COLO668 (cell line): ENCODE data around the gene SI.
"Not testable (repeated sequence)": the region's sequence is repeated elsewhere in the genome, so short reads cannot be mapped to it uniquely, and the experiment has no call there.

Experiments used
- DNase-seq: peaks from one replicate; lab custom pipeline; 2025; ENCODE audit not compliant: unreplicated experiment; lab: John Stamatoyannopoulos, UW

Gene SI

DNA sequence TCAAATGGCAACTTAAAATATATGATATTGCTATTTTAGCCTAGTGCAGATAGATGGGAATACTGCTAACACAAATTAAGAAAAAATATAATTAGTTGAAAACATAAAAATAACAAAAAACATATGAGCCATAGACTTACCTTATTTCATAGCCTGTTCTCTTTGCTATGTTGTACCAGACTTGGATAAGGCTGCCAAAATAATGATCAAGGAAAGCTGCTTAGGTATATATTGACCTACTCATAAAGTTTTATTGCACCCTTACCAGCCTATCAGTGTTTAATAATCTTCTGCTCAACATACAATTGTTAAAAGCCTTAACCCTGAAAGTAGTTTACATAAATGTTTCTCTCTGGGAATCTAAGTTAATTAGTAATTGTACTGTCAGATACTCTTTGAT is at the start of gene SI:
SI (minus strand) TSS at position 204 of the 400 bp plus-strand sequence. CDS start 2,484 bp downstream, outside the sequence.
- DNase-seq = no peak

DNA sequence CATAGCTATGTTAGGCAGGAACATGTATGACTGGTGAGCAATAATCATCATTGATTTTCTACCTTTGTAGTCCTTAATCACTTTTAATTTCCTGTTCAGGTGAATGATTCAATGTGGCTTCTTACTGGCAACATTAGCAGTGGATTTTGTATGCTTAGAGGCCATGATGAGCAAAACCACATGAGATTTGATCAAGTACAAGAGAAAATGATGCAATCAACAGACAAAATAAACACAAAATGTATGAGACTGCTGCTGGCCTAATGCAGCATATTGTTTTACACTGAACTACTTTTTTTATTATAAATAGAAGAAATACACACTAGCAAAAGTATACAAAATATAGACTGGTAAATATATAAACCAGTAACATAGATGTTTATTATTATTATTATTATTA is 47.5 kb upstream of the SI start:
- no peak for DNase-seq

DNA sequence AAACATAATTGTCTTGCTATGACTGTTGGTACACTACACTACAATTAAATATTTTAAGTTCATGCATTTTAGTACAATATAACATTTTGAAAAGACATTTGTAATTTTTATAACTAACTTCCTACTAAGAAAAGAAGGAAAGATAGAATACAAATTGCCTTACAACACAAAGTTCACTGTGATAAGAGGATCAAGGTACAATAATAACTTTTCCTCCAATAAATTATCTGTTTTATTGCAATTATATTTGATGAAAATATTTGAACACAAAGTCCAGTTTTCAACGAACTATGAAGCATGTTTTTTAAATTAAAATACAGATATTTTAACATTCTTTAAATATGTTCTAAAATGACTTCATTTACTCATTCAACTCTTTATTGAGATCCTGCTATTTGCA is 33.1 kb upstream of the SI start:
- DNase-seq = no peak

DNA sequence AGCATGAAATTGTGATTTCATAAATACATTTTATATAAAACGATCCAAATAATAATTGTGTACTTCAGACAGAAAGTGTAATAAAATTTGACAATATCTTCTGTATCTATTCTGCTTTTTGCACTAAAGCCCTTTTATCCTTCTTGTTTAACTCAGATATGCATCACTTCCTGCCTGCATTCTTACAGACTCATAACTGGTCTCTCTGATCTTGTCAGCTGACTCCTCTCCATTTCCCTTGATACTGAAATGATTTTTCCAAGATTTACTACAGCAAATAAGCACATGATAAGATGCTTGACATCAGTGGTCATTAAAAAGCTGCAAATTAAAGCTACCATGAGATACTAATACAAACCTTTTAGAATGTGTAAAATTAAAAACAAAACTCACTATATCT is 25.3 kb upstream of the SI start:
- DNase-seq = no peak

DNA sequence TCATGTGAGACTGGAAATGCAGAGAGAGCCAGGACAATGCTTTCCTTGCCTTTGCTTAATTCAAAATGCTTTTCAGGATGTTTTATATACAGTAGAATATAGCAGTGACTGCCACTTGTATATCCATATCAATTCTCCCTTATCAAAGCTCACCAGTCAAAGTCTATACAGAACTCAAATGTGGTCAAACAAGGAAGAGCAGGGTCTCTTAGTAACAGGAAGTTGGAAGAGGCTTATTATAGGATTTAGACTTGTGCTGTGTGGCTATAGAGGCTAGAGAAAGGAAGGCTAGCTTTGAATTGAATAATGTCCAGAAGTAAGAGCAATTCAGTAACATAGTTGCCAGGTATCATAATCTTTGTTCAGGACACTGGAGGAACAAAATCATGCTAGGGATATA is 4.4 kb upstream of the SI start:
- no peak for DNase-seq

DNA sequence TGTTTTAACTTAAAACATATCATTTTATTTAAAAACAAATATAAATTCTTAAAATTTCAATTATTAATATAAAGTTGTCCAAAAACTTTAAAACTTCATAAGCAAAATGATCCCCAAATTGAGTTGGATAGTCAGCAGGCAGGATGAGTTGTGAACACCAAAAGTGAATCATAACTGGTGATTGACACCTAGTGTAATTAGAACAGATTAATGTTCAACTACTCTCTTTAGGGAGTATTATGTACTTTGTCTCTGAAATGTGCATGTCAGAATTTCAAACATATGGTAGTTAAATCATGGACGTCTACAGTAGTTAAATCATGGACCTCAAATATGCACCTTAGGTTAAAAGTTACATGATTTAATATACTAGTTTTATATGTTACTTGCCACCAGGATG is 2.9 kb upstream of the SI start:
- DNase-seq = no peak

DNA sequence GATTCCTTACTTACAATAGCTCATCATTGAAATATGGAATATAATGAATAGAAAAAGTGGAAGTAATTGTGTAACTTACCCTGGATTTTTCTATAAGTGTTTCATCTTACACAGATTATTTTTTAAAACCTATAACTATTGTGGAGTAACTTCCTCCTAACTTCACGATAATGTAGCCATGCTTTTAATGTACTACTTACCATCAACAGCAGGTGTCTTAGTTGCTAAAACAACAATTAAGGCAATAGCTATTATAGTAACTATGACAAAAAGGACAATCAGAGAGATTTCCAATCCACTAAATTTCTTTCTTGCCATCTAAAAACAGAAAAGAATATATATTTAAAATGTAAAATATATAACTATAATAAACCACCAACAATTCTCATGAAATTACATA is 2.6 kb downstream of the SI start:
- DNase-seq = no peak

DNA sequence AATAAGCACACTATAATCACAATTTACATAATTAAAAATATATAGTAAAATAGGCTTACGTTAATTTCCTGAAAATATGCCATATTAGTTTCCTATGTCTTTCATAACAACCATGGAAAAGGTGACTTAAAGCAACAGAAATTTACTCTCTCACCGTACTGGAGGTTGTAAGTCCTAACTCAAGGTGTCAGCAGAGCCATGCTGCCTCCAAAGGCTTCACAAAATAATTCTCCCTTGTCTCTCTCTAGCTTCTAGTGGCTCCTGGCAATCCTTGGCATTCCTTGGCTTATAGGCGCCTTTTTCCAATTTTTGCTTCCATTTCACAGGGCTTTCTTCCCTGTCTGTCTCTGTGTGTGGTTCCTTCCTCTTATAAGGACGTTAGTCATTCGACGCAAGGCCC is 7.6 kb downstream of the SI start:
- no peak for DNase-seq

DNA sequence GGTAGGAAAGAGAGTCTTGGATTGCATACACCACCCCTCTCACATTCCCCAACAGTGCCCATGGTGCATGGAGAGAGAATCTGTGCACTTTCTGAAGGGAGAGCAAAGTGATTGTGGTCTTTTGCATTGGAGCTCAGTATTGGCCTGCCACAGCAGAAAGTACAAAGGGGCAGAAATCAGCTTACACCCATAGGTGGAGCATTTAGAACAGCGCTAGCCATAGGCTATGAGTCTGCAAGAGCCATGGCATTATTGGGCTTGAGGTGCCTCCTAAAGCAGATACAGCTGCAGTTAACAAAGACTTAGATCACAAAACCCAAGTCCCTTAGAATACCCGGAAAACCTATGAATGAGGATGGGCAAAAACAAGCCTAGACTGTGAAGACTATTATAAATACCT is 21.8 kb downstream of the SI start:
- DNase-seq = no peak

DNA sequence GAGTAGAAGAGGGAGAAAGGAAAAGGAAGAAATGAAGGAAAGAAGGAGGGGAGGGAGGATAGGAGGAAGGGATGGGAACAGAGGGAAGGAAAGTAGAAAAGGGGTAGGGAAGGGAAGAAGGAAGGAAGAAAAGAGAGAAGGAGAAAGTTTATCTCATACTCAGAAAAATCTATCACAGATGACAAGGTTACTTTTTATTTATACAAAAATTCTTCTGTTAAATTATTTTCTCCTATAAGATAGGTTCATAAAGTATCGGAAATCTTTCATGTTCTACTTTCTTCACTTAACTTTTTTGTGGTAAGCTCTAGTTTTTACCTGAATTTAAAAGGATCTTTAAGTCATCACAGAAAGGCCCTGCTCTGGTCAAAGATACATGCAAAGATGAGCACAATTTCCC is 38.1 kb downstream of the SI start:
- no peak for DNase-seq

DNA sequence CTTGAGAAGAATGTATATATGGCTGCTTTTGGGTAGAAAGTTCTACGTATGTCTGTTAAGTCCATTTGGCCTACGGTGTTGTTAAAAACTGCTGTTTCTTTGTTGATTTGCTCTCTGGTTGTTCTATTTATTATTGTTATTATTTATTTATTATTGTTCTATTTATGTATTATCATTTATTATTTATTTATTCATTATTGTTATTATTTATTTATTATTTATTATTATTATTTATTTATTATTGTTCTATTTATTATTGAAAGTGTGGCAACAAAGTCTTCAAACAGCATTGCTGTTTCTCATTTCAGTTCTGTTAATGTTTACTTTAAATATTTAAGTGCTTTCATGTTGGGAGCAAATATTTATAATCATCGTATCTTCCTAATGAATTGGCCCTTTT is 66.7 kb downstream of the SI start:
- DNase-seq = no peak

DNA sequence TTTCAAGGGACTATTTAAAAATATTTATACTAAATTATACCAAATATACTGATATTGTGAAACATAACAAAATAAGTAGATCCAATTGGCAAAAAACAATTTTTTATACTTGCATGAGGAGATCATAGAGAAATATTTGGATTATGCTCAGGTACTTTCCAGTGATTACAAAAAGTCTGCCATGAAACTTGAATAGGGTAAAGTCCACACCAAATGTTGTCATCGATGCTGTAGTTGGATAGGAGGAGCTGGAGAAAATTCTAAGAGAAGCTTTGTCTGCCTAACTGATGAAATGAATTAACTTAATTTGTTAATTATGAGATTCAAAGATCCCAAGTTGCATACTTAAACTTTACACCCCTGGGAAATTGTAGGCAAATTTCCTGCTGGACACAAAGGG is 93.3 kb downstream of the SI start:
- no peak for DNase-seq

DNA sequence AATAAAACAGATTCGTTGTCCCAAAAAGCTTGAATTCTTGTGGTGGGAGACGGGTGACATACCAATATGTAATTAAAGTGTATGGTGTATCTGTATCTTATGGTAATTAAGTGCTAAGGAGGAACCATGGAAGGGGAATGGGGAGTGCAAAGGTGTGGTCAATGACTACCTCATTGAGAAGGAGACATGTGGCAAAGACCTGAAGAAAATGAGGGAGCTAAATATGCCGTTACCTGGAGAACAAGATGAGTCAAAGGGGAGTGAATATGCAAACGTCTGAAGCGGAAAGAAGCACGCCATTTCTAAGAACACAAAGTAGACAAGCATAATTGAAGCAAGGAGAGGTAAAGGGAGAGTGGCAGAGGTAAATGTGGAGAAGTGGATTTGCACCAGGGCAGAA is 115.7 kb downstream of the SI start:
- DNase-seq = no peak

DNA sequence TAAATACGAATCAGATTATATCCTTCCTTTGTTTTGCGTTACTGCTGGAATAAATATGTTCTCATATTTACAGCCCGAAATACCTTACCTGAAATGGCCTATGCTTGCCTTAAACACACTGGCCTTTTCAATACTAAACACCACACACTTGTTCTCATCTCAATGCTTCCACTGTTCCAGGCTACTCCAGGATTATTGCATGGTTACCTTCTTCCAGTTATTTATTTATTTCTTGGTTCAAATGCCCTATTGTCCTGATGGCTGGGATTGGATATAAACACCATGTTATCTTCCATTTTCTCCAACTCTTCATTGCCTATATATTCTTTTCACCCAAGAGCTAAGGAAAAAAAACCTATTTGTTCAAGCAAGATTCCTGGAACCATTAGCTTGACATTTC is 125.3 kb downstream of the SI start:
- no peak for DNase-seq

DNA sequence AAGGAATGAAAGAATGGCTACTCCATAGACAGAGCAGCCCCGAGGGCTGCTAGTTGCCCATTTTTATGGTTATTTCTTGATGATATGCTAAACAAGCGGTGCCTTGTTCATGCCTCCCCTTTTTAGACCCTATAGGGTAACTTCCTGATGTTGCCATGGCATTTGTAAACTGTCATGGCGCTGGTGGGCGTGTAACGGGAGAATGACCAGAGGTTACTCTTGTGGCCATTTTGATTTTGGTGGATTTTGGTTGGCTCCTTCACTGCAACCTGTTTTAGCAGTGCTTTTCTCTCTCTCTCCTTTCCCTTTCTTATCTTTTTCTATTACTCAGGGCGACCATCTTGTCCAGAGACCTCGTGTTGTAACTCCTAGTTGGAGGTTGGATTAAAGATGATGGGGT is 126.9 kb downstream of the SI start:
- DNase-seq = not testable (repeated sequence)

DNA sequence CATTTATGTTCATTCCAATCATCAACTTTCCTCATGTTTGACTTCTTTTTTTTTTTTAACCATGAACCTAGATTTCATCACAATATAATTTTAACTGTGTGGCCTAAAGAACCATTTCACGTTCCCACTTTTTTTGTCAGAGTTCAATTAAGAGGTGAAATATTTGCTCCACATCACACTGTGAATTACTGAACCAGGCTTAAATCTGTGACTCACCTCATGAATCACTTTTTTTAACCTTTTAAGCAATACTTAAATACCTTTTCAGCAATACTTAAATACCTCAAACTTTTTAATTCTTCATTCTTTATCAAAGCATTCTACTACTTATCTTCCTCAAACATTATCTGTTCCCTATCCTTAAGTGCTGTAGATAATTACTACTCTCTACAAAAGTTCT is 137.6 kb downstream of the SI start:
- DNase-seq = no peak

DNA sequence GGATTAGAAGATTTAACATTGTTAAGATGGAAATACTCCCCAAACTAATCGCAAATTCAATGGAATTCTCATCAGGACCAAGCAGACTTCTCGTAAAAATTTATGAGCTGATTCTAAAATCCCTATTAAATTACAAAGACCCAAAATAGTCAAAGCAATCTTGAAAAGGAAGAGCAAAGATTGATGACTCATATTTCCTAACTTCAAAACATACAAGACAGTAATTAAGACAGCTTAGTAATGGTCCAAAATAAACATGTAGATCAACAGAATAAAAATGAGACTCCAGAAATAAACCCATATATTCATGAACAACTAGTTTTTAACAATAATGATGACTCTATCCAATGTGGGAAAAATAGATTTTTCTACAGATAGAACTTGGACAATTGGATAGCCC is 148.7 kb downstream of the SI start:
- no peak for DNase-seq
